ENCODE data around the gene PSME2.

Gene PSME2

DNA sequence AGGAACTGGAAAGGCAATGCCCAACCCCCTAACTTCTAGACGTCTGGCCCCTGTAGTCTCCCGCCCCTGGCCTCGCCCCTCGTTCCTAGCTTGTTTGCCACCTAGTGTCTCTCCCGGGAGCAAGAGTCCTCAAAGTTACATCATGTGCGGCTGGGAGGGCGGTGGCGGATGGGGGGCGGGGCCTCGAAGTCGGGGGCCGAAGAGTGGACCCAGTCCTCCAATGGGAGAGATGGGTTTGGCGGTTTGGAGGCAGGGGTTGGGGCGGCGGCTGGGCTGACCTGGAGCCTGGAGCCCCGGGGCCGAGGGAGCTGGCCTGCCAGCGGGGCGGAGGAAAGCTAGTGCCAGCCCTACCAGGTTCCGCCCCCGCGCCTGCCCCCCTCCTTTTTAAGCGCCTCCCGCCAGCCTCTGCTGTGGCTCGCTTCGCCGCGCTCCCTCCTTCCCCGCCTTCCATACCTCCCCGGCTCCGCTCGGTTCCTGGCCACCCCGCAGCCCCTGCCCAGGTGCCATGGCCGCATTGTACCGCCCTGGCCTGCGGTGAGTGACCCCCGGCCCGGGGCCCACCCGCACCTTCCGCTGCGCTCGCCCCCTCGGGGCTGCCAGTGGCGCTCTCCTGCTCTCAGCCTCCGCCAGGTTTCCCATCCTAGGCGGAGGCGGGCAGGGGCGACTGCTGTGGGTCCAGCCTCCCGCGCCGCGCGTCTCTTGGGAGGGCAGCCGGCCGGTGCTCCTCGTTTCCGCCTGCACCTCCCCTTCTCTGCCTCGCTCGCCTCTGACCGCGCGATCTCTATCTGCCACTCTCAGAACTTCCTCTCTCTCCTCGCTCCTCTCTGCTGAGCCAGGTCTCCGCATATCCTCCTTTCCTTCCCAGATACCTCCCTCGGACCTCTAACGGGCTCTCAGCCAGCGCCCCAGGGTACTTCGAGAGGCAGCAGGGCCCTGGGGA lies 52.2 kb downstream of the PSME2 start, which contains the start of gene PCK2 (continued):
- TF ChIP-seq ZBTB1 (tag by site-specific recombination; IDR thresholded peaks at IDR 0.05) = 0 out of 2 replicates have a peak, but pooled peaks have one; percentile 68
- no peak for TF ChIP-seq ZSCAN16 (tag by site-specific recombination; IDR thresholded peaks at IDR 0.05)
- peak; percentile 79 for TF ChIP-seq ZNF341 (tag by site-specific recombination; IDR thresholded peaks at IDR 0.05; ENCODE audit: low read depth)
- TF ChIP-seq IKZF3 (tag by site-specific recombination; IDR thresholded peaks at IDR 0.05) = peak; percentile 84
- TF ChIP-seq PRDM1 (tag by site-specific recombination; IDR thresholded peaks at IDR 0.05) = no peak
- TF ChIP-seq ZNF114 (tag by site-specific recombination; IDR thresholded peaks at IDR 0.05) = no peak
- TF ChIP-seq ZFP37 (tag by site-specific recombination; IDR thresholded peaks at IDR 0.05) = no peak
- peak; percentile 73 for TF ChIP-seq ZSCAN30 (tag by site-specific recombination; IDR thresholded peaks at IDR 0.05)
- TF ChIP-seq ZNF146 (tag by site-specific recombination; IDR thresholded peaks at IDR 0.05) = peak; percentile 10; the same call in 1 of the 2 replicates
- TF ChIP-seq ZBTB6 (tag by site-specific recombination; IDR thresholded peaks at IDR 0.05) = peak; percentile 81
- TF ChIP-seq, protein P1, sequence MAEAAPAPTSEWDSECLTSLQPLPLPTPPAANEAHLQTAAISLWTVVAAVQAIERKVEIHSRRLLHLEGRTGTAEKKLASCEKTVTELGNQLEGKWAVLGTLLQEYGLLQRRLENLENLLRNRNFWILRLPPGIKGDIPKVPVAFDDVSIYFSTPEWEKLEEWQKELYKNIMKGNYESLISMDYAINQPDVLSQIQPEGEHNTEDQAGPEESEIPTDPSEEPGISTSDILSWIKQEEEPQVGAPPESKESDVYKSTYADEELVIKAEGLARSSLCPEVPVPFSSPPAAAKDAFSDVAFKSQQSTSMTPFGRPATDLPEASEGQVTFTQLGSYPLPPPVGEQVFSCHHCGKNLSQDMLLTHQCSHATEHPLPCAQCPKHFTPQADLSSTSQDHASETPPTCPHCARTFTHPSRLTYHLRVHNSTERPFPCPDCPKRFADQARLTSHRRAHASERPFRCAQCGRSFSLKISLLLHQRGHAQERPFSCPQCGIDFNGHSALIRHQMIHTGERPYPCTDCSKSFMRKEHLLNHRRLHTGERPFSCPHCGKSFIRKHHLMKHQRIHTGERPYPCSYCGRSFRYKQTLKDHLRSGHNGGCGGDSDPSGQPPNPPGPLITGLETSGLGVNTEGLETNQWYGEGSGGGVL (tag by site-specific recombination; IDR thresholded peaks at IDR 0.05) = peak; percentile 79
- peak; percentile 62 for TF ChIP-seq ZEB2 (tag by site-specific recombination; IDR thresholded peaks at IDR 0.05)
- TF ChIP-seq MYNN (tag by site-specific recombination; IDR thresholded peaks at IDR 0.05; ENCODE audit: borderline replicate concordance) = no peak
- no peak for TF ChIP-seq ZNF274 (IDR thresholded peaks at IDR 0.05; ENCODE audit: low read length)
- TF ChIP-seq ZNF274 (tag by site-specific recombination; IDR thresholded peaks at IDR 0.05; ENCODE audit: borderline replicate concordance) = no peak
- TF ChIP-seq, protein P2, sequence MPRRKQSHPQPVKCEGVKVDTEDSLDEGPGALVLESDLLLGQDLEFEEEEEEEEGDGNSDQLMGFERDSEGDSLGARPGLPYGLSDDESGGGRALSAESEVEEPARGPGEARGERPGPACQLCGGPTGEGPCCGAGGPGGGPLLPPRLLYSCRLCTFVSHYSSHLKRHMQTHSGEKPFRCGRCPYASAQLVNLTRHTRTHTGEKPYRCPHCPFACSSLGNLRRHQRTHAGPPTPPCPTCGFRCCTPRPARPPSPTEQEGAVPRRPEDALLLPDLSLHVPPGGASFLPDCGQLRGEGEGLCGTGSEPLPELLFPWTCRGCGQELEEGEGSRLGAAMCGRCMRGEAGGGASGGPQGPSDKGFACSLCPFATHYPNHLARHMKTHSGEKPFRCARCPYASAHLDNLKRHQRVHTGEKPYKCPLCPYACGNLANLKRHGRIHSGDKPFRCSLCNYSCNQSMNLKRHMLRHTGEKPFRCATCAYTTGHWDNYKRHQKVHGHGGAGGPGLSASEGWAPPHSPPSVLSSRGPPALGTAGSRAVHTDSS (tag by site-specific recombination; IDR thresholded peaks at IDR 0.05) = no peak
- peak; percentile 73; the same call in 1 of the 2 replicates for TF ChIP-seq ZSCAN23 (tag by site-specific recombination; IDR thresholded peaks at IDR 0.05)
- peak; percentile 75 for TF ChIP-seq ZBTB8A (tag by site-specific recombination; IDR thresholded peaks at IDR 0.05)
- 0 out of 2 replicates have a peak, but pooled peaks have one; percentile 32 for TF ChIP-seq ZNF785 (tag by site-specific recombination; IDR thresholded peaks at IDR 0.05)
- TF ChIP-seq KLF8 (tag by site-specific recombination; IDR thresholded peaks at IDR 0.05) = peak; percentile 79; the same call in 1 of the 2 replicates
- TF ChIP-seq ZNF157 (tag by site-specific recombination; IDR thresholded peaks at IDR 0.05) = no peak
- no peak for TF ChIP-seq ZNF596 (tag by site-specific recombination; IDR thresholded peaks at IDR 0.05)
- TF ChIP-seq, protein P3, sequence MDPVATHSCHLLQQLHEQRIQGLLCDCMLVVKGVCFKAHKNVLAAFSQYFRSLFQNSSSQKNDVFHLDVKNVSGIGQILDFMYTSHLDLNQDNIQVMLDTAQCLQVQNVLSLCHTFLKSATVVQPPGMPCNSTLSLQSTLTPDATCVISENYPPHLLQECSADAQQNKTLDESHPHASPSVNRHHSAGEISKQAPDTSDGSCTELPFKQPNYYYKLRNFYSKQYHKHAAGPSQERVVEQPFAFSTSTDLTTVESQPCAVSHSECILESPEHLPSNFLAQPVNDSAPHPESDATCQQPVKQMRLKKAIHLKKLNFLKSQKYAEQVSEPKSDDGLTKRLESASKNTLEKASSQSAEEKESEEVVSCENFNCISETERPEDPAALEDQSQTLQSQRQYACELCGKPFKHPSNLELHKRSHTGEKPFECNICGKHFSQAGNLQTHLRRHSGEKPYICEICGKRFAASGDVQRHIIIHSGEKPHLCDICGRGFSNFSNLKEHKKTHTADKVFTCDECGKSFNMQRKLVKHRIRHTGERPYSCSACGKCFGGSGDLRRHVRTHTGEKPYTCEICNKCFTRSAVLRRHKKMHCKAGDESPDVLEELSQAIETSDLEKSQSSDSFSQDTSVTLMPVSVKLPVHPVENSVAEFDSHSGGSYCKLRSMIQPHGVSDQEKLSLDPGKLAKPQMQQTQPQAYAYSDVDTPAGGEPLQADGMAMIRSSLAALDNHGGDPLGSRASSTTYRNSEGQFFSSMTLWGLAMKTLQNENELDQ (tag by site-specific recombination; IDR thresholded peaks at IDR 0.05; ENCODE audit: low read depth) = no peak
- TF ChIP-seq, protein P4, sequence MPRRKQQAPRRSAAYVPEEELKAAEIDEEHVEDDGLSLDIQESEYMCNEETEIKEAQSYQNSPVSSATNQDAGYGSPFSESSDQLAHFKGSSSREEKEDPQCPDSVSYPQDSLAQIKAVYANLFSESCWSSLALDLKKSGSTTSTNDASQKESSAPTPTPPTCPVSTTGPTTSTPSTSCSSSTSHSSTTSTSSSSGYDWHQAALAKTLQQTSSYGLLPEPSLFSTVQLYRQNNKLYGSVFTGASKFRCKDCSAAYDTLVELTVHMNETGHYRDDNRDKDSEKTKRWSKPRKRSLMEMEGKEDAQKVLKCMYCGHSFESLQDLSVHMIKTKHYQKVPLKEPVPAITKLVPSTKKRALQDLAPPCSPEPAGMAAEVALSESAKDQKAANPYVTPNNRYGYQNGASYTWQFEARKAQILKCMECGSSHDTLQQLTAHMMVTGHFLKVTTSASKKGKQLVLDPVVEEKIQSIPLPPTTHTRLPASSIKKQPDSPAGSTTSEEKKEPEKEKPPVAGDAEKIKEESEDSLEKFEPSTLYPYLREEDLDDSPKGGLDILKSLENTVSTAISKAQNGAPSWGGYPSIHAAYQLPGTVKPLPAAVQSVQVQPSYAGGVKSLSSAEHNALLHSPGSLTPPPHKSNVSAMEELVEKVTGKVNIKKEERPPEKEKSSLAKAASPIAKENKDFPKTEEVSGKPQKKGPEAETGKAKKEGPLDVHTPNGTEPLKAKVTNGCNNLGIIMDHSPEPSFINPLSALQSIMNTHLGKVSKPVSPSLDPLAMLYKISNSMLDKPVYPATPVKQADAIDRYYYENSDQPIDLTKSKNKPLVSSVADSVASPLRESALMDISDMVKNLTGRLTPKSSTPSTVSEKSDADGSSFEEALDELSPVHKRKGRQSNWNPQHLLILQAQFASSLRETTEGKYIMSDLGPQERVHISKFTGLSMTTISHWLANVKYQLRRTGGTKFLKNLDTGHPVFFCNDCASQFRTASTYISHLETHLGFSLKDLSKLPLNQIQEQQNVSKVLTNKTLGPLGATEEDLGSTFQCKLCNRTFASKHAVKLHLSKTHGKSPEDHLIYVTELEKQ (tag by site-specific recombination; IDR thresholded peaks at IDR 0.05; ENCODE audit: borderline replicate concordance) = no peak
- TF ChIP-seq ZNF623 (tag by site-specific recombination; IDR thresholded peaks at IDR 0.05) = no peak
- TF ChIP-seq ZNF561 (tag by site-specific recombination; IDR thresholded peaks at IDR 0.05; ENCODE audit: borderline replicate concordance) = peak; percentile 40; the same call in 1 of the 2 replicates
- TF ChIP-seq ZBTB7A (tag by site-specific recombination; IDR thresholded peaks at IDR 0.05; ENCODE audit: low read depth) = no peak
